HG03280 (cell line): ENCODE results near the gene COQ10A.
"Not testable (repeated sequence)": the region's sequence is repeated elsewhere in the genome, so short reads cannot be mapped to it uniquely, and the experiment has no call there.

Source experiments
- ATAC-seq: cut with Tn5 transposase; IDR thresholded peaks from one replicate; pipeline ENCODE4 v1.9.1; 2021; ENCODE audit warnings: mild to moderate bottlenecking, moderate library complexity; ENCODE audit not compliant: unreplicated experiment

The COQ10A gene

DNA sequence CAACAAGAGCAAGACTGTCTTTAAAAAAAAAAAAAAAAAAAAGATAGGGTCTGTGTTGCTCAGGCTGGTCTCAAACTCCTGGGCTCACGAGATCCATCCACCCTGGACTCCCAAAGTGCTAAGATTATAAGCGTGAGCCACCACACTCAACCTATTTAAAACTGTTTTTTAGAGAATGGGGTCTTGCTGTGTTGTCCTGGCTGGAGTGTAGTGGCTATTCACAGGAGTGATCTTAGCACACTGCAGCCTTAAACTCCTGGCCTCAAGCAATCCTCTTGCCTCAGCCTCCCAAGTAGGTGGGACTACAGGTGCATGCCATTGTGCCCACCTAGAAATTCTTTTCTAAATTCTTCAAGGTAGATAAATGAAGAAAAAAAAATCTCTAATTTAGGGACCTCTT, 7.6 kb downstream of the COQ10A start:
- no peak for ATAC-seq

- ATAC-seq, result no peak
These were observed 12.2 kb downstream of the COQ10A start for GRCh38 chr12:56278905-56279304.

DNA sequence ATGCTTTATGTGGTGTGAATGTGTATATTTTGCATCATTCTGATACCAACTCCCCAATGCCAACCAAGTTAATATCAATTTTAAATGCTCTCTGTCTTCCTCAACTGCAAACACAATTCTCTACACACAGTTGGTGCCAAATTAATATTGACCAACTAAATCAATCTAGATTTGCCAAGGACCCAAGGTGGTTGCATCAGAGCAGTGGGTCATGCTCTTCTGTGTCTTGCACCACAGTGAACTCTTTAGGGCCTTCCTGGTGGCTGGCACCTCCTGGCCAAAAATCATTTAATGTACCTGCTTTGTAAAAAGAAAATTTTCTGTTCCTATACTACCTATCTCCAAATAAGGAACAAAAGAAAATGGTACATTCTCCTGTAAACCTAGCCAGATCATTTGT, 14.1 kb downstream of the COQ10A start:
- ATAC-seq, result no peak

DNA sequence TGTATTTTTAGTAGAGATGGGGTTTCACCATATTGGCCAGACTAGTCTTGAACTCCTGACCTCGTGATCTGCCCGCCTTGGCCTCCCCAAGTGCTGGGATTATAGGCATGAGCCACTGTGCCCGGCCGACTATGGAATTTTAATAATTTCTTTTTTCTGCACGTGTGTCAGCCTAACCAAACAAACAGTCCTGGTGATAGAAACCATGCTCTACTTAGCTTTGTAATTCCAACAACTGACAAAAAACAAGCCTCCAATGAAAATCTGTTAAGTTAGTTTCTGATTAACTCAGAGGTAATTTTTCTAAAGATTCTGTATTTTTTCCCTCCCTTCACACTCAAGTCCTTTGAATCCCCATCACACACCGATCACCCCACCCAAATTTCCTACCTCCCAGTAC, 15.3 kb downstream of the COQ10A start:
- ATAC-seq, result no peak

GRCh38 chr12:56282579-56282978, 15.8 kb downstream of the COQ10A start:
- ATAC-seq, result no peak

- not testable (repeated sequence) for ATAC-seq
These were observed 17.5 kb downstream of the COQ10A start for GRCh38 chr12:56284263-56284662.

DNA sequence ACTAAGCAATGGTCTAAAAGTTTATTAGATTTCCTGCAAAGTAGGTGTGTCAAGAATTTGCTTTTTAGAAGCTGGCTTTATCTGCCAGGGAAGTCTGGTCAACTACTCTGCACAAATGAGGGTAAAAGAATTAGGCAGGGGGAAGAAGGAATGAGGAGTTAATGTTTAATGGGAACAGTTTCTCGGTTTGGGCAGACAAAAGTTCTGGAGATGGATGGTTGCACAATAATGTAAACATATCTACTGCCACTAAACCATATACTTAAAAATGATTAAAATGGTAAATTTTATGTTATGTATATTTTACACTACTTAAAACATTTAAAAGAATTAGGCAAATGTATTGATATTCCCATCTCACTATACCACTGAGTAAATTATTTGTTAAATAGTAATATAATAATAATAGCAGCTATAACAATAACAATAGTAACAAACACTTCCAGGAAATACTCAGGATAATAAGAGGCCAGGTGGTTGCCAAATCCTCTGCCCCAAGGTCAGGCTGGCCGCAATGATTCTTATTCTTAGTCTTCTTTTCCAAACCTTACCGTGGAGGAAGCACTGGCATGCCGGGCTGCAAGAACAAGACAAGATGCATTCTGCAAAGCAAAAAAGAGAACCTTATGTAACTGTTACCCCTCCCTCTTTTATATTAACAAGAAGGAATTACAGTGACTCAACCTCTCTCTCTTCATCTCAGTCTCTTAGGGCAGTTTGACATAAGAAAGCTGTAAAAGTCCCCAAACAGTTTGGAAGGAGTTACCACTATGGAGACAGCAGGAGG, 19.5 kb downstream of the COQ10A start:
- no peak for ATAC-seq

- ATAC-seq, result no peak
These were observed 22.1 kb downstream of the COQ10A start for GRCh38 chr12:56288705-56289387.

DNA sequence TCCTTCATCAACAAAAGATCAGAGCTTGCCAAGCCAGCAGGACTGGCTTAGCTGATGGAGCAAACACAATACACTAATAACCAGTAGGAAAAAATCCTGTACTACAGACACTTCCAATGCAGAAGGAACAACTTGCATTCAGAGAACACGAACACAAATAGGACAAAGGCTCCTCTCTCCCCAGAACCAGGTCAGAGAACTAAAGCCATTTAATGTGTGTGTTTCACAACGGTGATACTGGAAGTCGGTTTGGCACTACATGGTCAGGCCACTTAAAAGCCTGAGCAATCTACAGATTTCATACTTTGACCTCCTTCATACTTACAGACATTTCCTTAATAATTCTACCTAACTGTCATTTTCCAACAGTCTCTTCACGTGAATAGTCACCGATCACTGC, 27.1 kb downstream of the COQ10A start:
- no peak for ATAC-seq

- no peak for ATAC-seq
These were observed 29.6 kb downstream of the COQ10A start for GRCh38 chr12:56296295-56296694.

DNA sequence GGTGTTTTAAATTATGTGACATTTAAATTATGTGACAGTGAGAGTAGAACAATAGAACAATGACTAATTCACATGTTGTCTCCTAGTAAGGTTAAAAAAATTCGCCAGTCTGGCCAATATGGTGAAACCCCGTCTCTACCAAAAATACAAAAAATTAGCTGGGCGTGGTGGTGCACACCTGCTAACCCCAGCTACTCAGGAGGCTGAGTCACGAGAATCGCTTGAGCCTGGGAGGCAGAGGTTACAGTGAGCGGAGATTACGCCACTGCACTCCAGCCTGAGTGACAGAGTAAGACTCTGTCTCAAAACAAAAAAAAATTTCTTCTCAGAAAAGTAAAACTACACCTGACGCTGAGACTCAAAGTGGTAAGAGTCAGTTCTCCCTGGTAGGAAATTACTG, 30.7 kb downstream of the COQ10A start:
- no peak for ATAC-seq

DNA sequence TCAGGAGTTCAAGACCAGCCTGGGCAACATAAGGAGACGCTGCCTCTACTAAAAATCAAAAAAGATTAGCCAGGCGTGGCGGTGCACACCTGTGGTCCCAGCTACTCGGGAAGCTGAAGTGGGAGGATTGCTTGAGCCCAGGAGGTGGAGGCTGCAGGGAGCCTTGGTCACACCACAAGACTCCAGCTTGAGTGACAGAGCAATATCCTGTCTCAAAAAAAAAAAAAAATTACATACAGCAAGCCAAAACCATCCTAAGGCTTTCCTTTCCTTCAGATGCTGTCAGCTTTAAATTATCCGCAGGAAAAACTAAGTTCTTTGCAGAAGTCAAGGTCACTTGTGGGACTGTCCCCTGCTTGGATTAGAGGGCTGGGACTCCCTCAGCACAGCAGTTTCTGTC, 32.1 kb downstream of the COQ10A start:
- ATAC-seq, result no peak

DNA sequence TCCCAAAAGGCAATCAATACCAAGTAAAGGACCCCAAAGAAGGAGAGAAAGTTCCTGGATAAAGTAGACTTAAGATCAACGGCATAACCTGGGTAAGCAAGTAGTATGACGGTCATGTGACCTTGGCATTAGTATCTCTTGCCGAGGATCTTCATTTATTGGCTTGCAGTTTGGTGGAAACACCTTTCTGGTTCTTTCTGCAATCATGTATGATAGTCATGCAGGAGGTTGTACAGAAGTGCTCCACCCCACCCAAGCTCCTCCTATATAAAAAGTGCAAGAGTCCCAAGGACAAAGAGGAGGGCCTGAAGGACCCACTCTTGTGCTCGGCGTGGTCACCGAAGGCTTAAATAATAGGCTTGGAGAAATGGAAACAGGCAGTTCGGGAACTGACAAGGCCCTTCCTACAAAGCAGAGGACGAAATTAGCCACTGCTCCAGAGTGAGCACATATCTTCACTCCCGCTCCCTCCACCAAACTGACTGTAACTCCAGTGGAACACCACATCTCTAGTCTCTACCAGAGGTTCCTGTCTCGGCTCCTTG, 32.6 kb downstream of the COQ10A start:
- ATAC-seq, result no peak

- peak; percentile 96 for ATAC-seq
These were observed 33.3 kb downstream of the COQ10A start, which contains the start of gene CS for GRCh38 chr12:56299853-56300643. Gene CS (minus strand): TSS chr12:56300330. CDS start chr12:56300201, 129 bp downstream.

DNA sequence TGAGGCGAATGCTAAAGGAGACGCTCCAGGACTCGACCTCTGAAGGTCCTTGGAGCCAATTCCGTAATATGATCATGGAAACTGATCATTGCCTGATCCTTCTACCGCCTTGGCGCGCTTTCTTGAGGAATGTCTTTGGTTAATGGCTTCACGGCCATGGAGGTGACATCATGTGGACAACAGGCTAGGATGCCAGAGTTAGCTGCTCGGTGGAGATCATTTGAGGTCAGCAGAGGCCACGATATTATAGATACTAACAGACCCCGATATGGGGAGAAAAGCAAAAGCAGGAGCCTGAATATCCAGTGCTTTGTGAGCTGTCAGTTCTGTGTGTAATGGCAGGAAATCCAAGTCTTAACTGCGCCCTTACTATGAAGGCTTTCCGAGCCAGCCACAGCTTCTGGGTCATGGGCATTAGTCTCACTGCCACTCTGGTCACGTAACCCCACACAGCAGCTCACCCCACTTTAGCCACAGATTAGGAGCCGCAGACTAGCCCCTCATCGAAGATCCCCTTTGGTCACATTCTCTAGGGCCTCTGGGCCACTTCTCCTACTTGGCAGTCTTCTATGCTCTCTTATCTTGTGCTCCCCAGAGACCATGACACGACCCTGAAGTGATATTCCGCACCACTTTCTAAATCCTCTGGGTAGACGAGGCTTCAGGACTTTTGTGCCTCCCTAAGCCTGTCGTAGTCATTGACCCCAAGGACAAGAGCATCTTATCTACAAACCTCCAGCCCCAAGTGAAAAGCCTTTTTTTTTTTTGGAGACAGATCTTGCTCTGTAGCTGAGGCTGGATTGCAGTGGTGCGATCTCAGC, 34.1 kb downstream of the COQ10A start:
- ATAC-seq, result no peak

- ATAC-seq, result no peak
These were observed 37.5 kb downstream of the COQ10A start for GRCh38 chr12:56304276-56304675.

DNA sequence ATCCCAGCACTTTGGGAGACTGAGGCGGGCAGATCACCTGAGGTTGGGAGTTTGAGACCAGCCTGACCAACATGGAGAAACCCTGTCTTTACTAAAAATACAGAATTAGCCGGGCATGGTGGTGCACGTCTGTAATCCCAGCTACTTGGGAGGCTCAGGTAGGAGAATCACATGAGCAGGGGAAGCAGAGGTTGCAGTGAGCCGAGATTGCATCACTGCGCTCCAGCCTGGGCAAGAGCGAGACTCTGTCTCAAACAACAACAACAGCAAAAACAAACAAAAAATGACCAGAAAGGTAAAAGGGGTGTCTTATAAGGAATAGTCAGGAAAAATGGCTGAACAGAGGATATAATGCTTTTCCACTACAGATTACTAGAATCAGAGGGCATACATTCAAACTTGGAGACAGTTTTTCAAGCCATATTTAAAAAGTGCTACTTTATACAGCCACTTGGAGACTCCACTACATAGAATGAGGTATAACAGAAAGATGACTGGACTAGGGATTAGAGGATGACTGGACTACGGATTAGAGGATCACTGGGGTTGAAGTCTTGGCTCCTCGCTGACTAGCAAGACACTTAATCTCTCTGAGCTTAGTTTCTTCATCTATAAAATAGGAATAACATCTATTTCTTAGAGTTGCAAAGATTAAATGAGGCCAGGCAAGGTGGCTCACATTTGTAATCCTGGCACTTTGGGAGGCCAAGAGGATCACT, 38.3 kb downstream of the COQ10A start:
- no peak for ATAC-seq

DNA sequence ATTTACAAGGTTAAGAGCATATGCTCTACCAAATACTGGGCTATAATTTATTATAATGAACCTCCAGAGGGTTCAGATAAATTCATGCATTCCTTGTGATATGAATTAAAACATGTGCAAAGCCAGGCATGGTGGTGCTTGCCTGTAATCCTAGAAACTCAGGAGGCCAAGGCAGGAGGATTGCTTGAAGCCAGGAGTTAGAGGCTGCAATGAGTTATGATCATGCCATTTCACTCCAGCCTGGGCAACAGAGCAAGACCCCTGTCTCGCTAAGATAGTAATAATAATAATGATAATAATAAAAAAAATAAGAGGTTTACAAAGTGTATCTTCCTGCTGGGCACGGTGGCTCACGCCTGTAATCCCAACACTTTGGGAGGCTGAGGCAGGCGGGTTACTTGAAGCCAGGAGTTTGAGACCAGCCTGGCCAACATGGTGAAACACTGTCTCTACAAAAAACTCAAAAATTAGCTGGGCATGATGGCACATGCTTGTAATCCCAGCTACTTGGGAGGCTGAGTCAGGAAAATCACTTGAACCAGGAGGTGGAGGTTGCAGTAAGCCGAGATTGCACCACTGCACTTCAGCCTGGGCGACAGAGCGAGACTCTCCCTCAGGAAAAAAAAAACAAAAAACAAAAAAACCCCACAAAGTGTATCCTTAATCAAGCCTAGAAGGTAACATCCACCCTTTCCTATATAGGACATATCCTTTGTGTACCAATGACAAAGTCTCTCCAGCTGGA, 40.7 kb downstream of the COQ10A start:
- no peak for ATAC-seq

DNA sequence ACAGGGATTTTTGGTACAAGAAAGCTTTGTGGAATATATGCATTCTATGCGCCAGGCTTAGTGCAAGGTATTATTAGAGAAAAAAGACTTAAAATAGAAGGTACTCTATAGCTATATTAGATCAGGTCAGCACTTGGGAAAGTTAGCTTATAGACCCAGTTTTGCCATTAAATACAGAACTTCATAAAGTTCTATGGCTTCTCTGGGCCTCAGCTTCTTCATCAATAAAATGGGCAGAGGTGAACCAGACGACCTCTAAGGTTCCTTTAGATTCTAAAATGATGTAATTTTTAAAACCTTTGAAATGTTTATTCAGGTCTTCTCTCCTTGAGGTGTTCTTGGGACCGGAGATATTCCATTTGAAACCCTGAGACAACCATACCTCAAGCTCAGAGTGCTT, 42.0 kb downstream of the COQ10A start:
- no peak for ATAC-seq
